Type B pancreatic cell (in vitro differentiated cells): ENCODE measurements around the gene ZNF652. TPM values are rescaled to one million over a fixed set of nuclear protein-coding genes. Genes with fewer than 3 reads are reported as not detected.
"Not testable (repeated sequence)": the region's sequence is repeated elsewhere in the genome, so short reads cannot be mapped to it uniquely, and the experiment has no call there.

Source experiments
- DNase-seq: peaks from one replicate; pipeline ENCODE4 v3.0.0; 2021; ENCODE audit warnings: mixed read lengths; ENCODE audit not compliant: unreplicated experiment; ENCODE audit errors: extremely low spot score
- H3K27ac Mint-ChIP-seq: 2 replicates; pipeline ENCODE4 v1.8.0; 2021; ENCODE audit warnings: mild to moderate bottlenecking, mixed read lengths
- H3K27me3 Mint-ChIP-seq: 2 replicates; pipeline ENCODE4 v1.8.0; 2021; ENCODE audit warnings: mixed read lengths
- H3K36me3 Mint-ChIP-seq: 2 replicates; pipeline ENCODE4 v1.8.0; 2021; ENCODE audit warnings: mixed read lengths
- H3K4me1 Mint-ChIP-seq: one replicate; pipeline ENCODE4 v1.8.0; 2021; ENCODE audit warnings: mixed read lengths; ENCODE audit not compliant: unreplicated experiment
- H3K4me3 Mint-ChIP-seq: 2 replicates; pipeline ENCODE4 v1.8.0; 2021; ENCODE audit warnings: mild to moderate bottlenecking, mixed read lengths
- H3K9me3 Mint-ChIP-seq: 2 replicates; pipeline ENCODE4 v1.8.0; 2021; ENCODE audit warnings: mixed read lengths
- CTCF ChIP-seq: fragments of 200-600 bp; sonication (generic); conservative IDR thresholded peaks from 2 replicates; pipeline ENCODE4 v1.5.0; 2021; ENCODE audit warnings: antibody characterized with exemption, mild to moderate bottlenecking
- total RNA-seq: library from RNA; stranded (reverse); gene quantifications from 2 replicates; pipeline ENCODE4 v1.2.1, GENCODE V29; 2021; ENCODE audit warnings: low replicate concordance

Gene ZNF652
- total RNA-seq, 1 donor from 2014 or later: 39.6 TPM

- no peak overlapping the region for H3K4me3 Mint-ChIP-seq
- no peaks in the 10 kb centered on the region for H3K9me3 Mint-ChIP-seq
- H3K27me3 Mint-ChIP-seq: no peaks in the 10 kb centered on the region
- DNase-seq: no peak
- H3K4me1 Mint-ChIP-seq: no peaks in the 10 kb centered on the region
- no peak overlapping the region for H3K27ac Mint-ChIP-seq
- H3K36me3 Mint-ChIP-seq: no peaks in the 10 kb centered on the region
- no peak for TF ChIP-seq CTCF
These were observed 7.0 kb upstream of the ZNF652 start for GRCh38 chr17:49369089-49369488.

GRCh38 chr17:49365667-49366066 is 3.6 kb upstream of the ZNF652 start:
- peak; percentile 41 for TF ChIP-seq CTCF
- Mint-ChIP-seq H3K27ac (peak overlapping the region; percentile 37), H3K36me3 (no peaks in the 10 kb centered on the region), H3K9me3 (no peaks in the 10 kb centered on the region), H3K27me3 (no peaks in the 10 kb centered on the region), H3K4me1 (peaks cover 12% of the 10 kb centered on the region), H3K4me3 (no peak overlapping the region)
- DNase-seq: no peak

GRCh38 chr17:49365126-49365525 is 3.1 kb upstream of the ZNF652 start:
- H3K4me3 Mint-ChIP-seq, H3K36me3 Mint-ChIP-seq, H3K9me3 Mint-ChIP-seq, H3K27me3 Mint-ChIP-seq, DNase-seq: not testable (repeated sequence)
- peaks cover 17% of the 10 kb centered on the region for H3K4me1 Mint-ChIP-seq
- peak overlapping the region; percentile 37 for H3K27ac Mint-ChIP-seq

- no peak overlapping the region for H3K4me3 Mint-ChIP-seq
- no peaks in the 10 kb centered on the region for H3K9me3 Mint-ChIP-seq
- H3K27ac Mint-ChIP-seq: no peak overlapping the region
- H3K27me3 Mint-ChIP-seq: no peaks in the 10 kb centered on the region
- no peak for DNase-seq
- no peaks in the 10 kb centered on the region for H3K36me3 Mint-ChIP-seq
- no peak for TF ChIP-seq CTCF
- peaks cover 25% of the 10 kb centered on the region for H3K4me1 Mint-ChIP-seq
These were observed 2.1 kb upstream of the ZNF652 start for GRCh38 chr17:49364119-49364518.

- Mint-ChIP-seq H3K27ac (no peak overlapping the region), H3K4me3 (no peak overlapping the region), H3K9me3 (no peaks in the 10 kb centered on the region), H3K4me1 (peaks cover 33% of the 10 kb centered on the region), H3K27me3 (no peaks in the 10 kb centered on the region), H3K36me3 (no peaks in the 10 kb centered on the region)
- TF ChIP-seq CTCF: no peak
- DNase-seq: no peak
These were observed 1.2 kb upstream of the ZNF652 start for GRCh38 chr17:49363251-49363650.

GRCh38 chr17:49362723-49363117 is 670 bp upstream of the ZNF652 start:
- DNase-seq: no peak
- no peak for TF ChIP-seq CTCF
- peak overlapping the region; percentile 85 for H3K27ac Mint-ChIP-seq
- no peaks in the 10 kb centered on the region for H3K9me3 Mint-ChIP-seq
- no peaks in the 10 kb centered on the region for H3K27me3 Mint-ChIP-seq
- no peaks in the 10 kb centered on the region for H3K36me3 Mint-ChIP-seq
- peak overlapping the region; percentile 89 for H3K4me3 Mint-ChIP-seq
- peaks cover 38% of the 10 kb centered on the region for H3K4me1 Mint-ChIP-seq
